ENCODE data around the gene CSAD.

The CSAD gene

DNA sequence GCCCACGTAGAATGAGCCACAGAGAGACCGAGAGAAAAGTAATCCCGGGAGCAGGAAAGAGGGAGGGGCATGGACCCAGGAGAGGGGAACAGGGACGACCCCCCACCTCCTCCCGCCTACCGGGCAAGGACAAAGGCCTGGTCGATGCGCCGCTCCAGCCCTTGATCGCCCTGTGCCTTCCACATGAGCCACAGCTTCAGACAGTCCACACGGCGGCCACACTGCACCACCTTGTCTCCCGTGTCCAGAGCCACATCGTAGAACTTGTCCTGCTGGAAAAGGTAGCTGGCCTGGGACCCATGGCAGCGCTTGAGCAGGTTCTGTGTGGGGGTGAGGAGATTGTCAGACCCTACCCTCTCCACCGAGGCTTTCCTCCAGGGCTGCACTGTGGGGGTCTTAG is 20.7 kb downstream of the CSAD start:
- H3K4me2 ChIP-seq (ENCODE audit: low read length), result peak overlapping the region; percentile 54
- 0 out of 2 replicates have a peak overlapping the region, but pooled peaks have one; percentile 82 for H2AFZ ChIP-seq (ENCODE audit: low read depth, low read length)
- no peak overlapping the region for H3K27ac ChIP-seq (ENCODE audit: low read length)
- H3K27me3 ChIP-seq (ENCODE audit: low read depth, low read length), result no peaks in the 10 kb centered on the region
- H4K20me1 ChIP-seq (ENCODE audit: insufficient read depth, low read length), result no peaks in the 10 kb centered on the region
- H3K4me1 ChIP-seq (ENCODE audit: low read length), result peaks cover 9% of the 10 kb centered on the region; the same call in 1 of the 2 replicates
- no peak overlapping the region for H3K9ac ChIP-seq (ENCODE audit: low read length)
- TF ChIP-seq, protein P1, sequence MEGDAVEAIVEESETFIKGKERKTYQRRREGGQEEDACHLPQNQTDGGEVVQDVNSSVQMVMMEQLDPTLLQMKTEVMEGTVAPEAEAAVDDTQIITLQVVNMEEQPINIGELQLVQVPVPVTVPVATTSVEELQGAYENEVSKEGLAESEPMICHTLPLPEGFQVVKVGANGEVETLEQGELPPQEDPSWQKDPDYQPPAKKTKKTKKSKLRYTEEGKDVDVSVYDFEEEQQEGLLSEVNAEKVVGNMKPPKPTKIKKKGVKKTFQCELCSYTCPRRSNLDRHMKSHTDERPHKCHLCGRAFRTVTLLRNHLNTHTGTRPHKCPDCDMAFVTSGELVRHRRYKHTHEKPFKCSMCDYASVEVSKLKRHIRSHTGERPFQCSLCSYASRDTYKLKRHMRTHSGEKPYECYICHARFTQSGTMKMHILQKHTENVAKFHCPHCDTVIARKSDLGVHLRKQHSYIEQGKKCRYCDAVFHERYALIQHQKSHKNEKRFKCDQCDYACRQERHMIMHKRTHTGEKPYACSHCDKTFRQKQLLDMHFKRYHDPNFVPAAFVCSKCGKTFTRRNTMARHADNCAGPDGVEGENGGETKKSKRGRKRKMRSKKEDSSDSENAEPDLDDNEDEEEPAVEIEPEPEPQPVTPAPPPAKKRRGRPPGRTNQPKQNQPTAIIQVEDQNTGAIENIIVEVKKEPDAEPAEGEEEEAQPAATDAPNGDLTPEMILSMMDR (IDR thresholded peaks at IDR 0.05; ENCODE audit: low read depth, low read length), result no peak
- no peak for TF ChIP-seq EZH2phosphoT487 (IDR thresholded peaks at IDR 0.05; ENCODE audit: low read depth)
- H3K4me3 ChIP-seq (ENCODE audit: low read length), result no peak overlapping the region; the same call in 1 of the 2 replicates
- H3K79me2 ChIP-seq (ENCODE audit: low read length), result no peaks in the 10 kb centered on the region
- no peaks in the 10 kb centered on the region for H3K9me3 ChIP-seq (ENCODE audit: insufficient read depth, low read length)
- H3K36me3 ChIP-seq (replicated peaks; ENCODE audit: low read depth, low read length), result no peaks in the 10 kb centered on the region

DNA sequence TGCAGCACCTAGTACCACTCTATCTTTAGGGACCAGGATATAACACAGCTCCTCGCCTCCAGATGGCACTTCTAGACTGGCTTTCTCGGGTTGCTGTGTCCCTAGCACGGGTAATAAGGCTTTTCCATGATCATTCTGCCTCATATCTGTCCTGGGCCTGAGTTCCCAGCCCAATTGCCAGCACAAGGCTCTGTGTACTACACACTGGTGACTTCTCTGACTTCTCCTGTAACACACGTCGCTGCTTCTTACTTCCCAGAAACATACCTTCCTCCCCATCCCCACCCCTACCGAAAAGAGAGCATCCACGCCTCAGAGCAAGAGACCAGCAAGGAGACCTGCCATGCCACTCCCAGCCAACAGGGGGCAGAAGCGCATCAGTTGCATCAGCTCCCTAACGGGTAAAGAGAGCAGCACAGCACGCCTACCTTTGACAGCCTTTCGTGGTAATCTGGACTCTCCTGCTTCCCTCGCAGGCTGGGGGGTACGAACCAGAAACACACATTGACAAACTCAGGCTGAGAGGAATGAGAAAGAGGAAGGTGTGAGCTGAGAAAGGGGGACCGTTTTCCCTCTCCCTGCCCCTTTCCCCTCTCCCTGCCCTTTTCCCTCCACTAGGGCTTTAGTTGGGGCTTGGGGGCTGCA is 21.4 kb downstream of the CSAD start:
- no peaks in the 10 kb centered on the region for H3K27me3 ChIP-seq (ENCODE audit: low read depth, low read length)
- H3K4me3 ChIP-seq (ENCODE audit: low read length), result peak overlapping the region; percentile 46
- peak overlapping the region; percentile 40; the same call in 1 of the 2 replicates for H3K9ac ChIP-seq (ENCODE audit: low read length)
- H3K36me3 ChIP-seq (replicated peaks; ENCODE audit: low read depth, low read length), result no peaks in the 10 kb centered on the region
- no peaks in the 10 kb centered on the region for H3K9me3 ChIP-seq (ENCODE audit: insufficient read depth, low read length)
- H2AFZ ChIP-seq (ENCODE audit: low read depth, low read length), result peak overlapping the region; percentile 82
- H3K79me2 ChIP-seq (ENCODE audit: low read length), result no peaks in the 10 kb centered on the region
- H3K4me2 ChIP-seq (ENCODE audit: low read length), result peak overlapping the region; percentile 54
- H3K27ac ChIP-seq (ENCODE audit: low read length), result no peak overlapping the region
- TF ChIP-seq, protein P1 (IDR thresholded peaks at IDR 0.05; ENCODE audit: low read depth, low read length), result peak; percentile 97
- TF ChIP-seq EZH2phosphoT487 (IDR thresholded peaks at IDR 0.05; ENCODE audit: low read depth), result no peak
- H3K4me1 ChIP-seq (ENCODE audit: low read length), result peaks cover 9% of the 10 kb centered on the region; the same call in 1 of the 2 replicates
- H4K20me1 ChIP-seq (ENCODE audit: insufficient read depth, low read length), result no peaks in the 10 kb centered on the region

DNA sequence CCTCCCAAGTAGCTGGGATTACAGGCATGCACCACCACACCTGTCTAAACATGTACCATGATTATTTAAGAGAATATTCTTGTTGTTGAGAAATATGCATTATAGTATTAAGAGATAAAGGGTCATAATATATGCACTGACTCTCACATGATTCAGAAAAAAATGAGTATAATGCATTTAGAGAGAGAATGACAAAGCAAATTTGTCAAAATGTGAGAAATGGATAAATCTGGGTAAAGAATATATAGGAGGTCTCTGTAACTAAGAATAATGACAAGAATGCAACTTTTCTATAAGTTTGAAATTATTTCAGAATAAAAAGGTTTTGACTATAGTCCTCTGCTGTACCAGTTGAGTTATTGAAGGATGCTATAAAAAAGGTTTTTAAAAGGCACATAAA is 28.3 kb downstream of the CSAD start:
- Histone ChIP-seq H2AFZ (ENCODE audit: low read depth, low read length) (no peak overlapping the region), H3K4me2 (ENCODE audit: low read length) (no peak overlapping the region), H3K4me1 (ENCODE audit: low read length) (no peaks in the 10 kb centered on the region), H3K9me3 (ENCODE audit: insufficient read depth, low read length) (no peaks in the 10 kb centered on the region; the same call in 1 of the 2 replicates), H3K79me2 (ENCODE audit: low read length) (no peaks in the 10 kb centered on the region), H3K36me3 (replicated peaks; ENCODE audit: low read depth, low read length) (no peaks in the 10 kb centered on the region), H3K27ac (ENCODE audit: low read length) (no peak overlapping the region), H3K9ac (ENCODE audit: low read length) (no peak overlapping the region), H3K4me3 (ENCODE audit: low read length) (no peak overlapping the region), H4K20me1 (ENCODE audit: insufficient read depth, low read length) (no peaks in the 10 kb centered on the region), H3K27me3 (ENCODE audit: low read depth, low read length) (no peaks in the 10 kb centered on the region)
- no peak for TF ChIP-seq EZH2phosphoT487 (IDR thresholded peaks at IDR 0.05; ENCODE audit: low read depth)
- TF ChIP-seq, protein P1 (IDR thresholded peaks at IDR 0.05; ENCODE audit: low read depth, low read length), result no peak

DNA sequence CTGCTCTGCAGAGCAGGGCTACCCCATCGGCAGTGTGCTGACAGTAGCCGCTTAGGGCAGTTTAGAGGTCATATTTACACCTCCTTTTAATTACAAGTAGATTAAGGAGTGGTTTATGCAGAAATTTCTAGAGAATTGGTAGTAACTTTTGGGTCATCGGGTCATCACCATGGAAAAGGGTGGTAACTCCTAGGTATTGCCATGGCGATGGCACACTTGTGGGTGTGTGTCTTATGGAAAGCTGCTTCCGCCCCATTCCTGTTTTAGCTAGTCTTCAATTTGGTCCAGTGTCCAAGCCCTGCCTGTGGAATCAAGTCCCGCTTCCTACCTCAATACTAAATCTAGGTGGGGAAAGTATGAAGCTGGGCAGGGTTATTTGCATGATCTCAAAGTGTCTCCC is 29.7 kb downstream of the CSAD start:
- Histone ChIP-seq H3K36me3 (replicated peaks; ENCODE audit: low read depth, low read length) (no peaks in the 10 kb centered on the region), H2AFZ (ENCODE audit: low read depth, low read length) (no peak overlapping the region), H3K79me2 (ENCODE audit: low read length) (no peaks in the 10 kb centered on the region), H3K4me2 (ENCODE audit: low read length) (no peak overlapping the region), H3K4me3 (ENCODE audit: low read length) (no peak overlapping the region), H3K4me1 (ENCODE audit: low read length) (no peaks in the 10 kb centered on the region), H3K27me3 (ENCODE audit: low read depth, low read length) (no peaks in the 10 kb centered on the region), H3K9me3 (ENCODE audit: insufficient read depth, low read length) (no peaks in the 10 kb centered on the region; the same call in 1 of the 2 replicates), H3K27ac (ENCODE audit: low read length) (no peak overlapping the region), H3K9ac (ENCODE audit: low read length) (no peak overlapping the region), H4K20me1 (ENCODE audit: insufficient read depth, low read length) (no peaks in the 10 kb centered on the region)
- no peak for TF ChIP-seq EZH2phosphoT487 (IDR thresholded peaks at IDR 0.05; ENCODE audit: low read depth)
- TF ChIP-seq, protein P1 (IDR thresholded peaks at IDR 0.05; ENCODE audit: low read depth, low read length), result no peak

Data from OCI-LY3 (cell line).